Astrocyte (in vitro differentiated cells and primary cell): Measurements from ENCODE around the gene HMCN2.

Experiments
- CTCF ChIP-seq: IDR thresholded peaks from 2 replicates; pipeline ENCODE4 v1.5.1; 2011; ENCODE audit warnings: low read depth, mild to moderate bottlenecking, inconsistent platforms, low read length, moderate library complexity; ENCODE audit not compliant: insufficient read depth
- EZH2 ChIP-seq: IDR thresholded peaks from 2 replicates; pipeline ENCODE4 v1.6.1; 2012; ENCODE audit warnings: mild to moderate bottlenecking, low read length, inconsistent platforms; ENCODE audit not compliant: insufficient read depth

DNA sequence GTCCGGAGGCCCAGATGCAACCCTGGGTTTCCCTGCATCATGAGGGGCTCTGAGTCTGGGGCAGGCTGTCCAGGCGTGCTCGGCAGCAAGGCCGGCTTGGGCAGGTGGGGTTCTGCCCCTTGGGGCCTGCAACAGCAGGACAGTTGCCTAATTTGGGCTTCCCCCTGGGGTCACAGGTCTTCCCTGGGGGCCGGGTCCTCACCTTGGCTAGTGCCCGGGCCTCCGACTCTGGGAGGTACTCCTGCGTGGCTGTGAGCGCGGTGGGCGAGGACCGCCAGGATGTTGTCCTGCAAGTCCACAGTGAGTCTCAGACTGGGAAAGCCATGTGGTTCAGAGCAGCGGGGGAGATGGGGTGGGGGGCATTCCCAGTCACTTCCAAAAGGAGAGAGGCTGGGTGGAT, 97.1 kb downstream of the HMCN2 start:
- no peak for TF ChIP-seq CTCF
- no peak for TF ChIP-seq EZH2
